ENCODE results near the gene NLRX1.
"Not testable (repeated sequence)": the region's sequence is repeated elsewhere in the genome, so short reads cannot be mapped to it uniquely, and the experiment has no call there.

The NLRX1 gene

DNA sequence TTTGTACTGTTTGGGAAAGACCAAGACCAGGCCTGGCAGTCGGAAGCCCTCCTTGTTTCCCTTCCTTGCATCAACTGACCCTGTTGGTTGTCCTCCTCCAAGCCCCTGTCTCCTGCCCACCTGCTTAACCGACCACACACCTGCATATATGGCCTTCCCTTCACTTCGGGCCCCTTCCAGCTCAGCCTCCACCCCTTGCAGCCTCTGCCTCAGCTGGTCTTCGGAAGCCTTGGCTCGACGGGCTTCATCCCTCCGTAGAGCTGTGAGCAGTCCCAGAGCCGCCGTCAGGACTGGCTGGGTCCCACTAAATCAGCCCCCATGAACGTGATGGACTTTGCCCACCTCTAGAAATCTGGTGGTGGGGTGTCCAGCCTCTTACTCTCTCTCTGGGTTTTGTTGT lies 25.1 kb downstream of the NLRX1 start:
- ATAC-seq (replicated peaks; ENCODE audit: extremely low read depth, poor library complexity, severe bottlenecking) (no peak), DNase-seq (ENCODE audit: low spot score in 2 of 2) (no peak)
- Mint-ChIP-seq H3K4me1 (no peaks in the 10 kb centered on the region), H3K27me3 (peaks cover 10% of the 10 kb centered on the region), H3K36me3 (ENCODE audit: insufficient read depth) (no peaks in the 10 kb centered on the region), H3K4me3 (no peak overlapping the region), H3K27ac (ENCODE audit: low read depth) (no peak overlapping the region), H3K9me3 (no peaks in the 10 kb centered on the region)

DNA sequence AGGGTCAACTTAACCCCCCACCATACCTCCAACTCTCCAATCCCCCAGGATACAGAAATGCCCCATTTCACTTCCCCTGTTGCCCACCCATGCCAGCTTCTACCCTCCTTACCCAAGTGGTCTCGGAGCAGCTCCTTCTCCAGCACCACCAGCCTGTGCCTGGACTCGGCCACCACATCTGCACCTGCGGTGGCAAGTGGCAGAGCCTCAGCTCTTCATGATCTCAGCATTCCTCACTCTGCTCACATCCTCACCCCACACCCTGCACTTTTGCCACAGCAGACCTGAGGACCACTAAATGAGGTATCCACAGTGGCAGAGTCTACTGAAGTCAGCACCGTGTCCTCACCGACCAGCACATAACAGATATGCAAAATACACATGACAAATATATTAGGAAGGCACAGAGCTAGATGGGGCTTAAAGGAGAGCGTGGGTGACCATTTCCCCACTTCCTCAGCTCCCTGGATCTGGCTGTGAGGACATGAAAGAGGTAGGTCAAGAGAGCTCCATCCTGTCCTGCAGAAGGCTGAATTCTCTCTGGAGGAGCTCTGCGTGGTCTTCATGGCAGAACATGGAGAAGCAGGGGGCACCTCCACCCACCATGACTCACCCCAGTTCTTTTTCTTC lies 26.4 kb downstream of the NLRX1 start:
- ATAC-seq (replicated peaks; ENCODE audit: extremely low read depth, poor library complexity, severe bottlenecking) (no peak), DNase-seq (ENCODE audit: low spot score in 2 of 2) (no peak)
- no peaks in the 10 kb centered on the region for H3K9me3 Mint-ChIP-seq
- H3K4me1 Mint-ChIP-seq, result no peaks in the 10 kb centered on the region
- H3K27ac Mint-ChIP-seq (ENCODE audit: low read depth), result no peak overlapping the region
- H3K36me3 Mint-ChIP-seq (ENCODE audit: insufficient read depth), result no peaks in the 10 kb centered on the region
- H3K4me3 Mint-ChIP-seq, result no peak overlapping the region
- peaks cover 10% of the 10 kb centered on the region for H3K27me3 Mint-ChIP-seq

DNA sequence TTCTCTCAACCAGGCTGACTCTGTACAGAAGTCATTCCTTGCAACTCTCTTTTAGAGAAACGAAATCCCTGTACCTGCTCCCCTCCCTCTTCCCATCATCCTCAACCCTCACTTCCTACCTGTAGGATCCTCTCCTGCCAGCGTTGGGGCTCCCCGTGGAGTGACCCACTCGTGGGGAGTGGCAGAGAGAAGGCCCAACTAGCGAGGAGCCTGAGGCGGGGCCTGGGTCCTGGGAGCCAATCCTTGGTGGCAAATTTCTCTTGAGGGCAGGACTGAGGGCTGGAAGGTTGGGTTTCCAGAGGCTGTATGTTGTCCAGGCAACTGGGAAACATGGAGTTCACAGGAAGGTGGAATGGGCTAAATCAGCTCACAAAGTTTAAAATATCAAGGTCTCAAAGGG lies 27.2 kb downstream of the NLRX1 start:
- ATAC-seq (replicated peaks; ENCODE audit: extremely low read depth, poor library complexity, severe bottlenecking), result no peak
- Mint-ChIP-seq H3K27ac (ENCODE audit: low read depth) (no peak overlapping the region), H3K4me3 (no peak overlapping the region), H3K9me3 (no peaks in the 10 kb centered on the region), H3K27me3 (peaks cover 10% of the 10 kb centered on the region), H3K4me1 (no peaks in the 10 kb centered on the region), H3K36me3 (ENCODE audit: insufficient read depth) (no peaks in the 10 kb centered on the region)
- DNase-seq (ENCODE audit: low spot score in 2 of 2), result no peak

DNA sequence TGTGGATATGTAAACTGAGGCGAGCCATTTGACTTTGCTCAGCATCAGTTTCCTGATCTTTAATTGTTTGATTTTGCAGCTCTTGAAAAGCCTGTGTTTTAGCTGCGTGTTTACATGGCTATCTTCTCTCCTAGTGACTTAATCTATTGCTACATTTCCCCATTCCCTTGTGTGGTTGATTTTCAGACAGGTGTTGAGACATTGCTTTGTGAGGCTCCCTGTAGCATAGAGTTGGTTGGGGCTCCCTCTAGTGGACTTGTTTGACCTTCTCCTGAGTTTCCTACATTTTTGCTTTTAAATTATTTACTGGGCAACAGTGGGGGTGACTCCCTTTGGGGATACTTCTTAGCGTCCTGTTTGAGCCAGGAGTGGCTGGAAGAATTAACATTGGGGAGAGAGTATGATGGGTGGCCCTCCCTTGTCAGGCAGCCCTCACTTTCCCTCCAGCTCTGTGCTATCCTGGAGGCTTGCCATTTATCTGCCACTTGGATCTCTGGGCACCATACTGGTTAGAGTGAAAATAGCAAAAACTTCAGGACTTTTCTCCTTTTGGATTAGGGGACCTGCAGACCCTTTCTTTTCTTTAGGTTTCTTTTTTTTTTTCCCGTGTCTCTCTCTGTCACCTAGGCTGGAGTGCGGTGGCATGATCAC lies 28.4 kb downstream of the NLRX1 start:
- no peaks in the 10 kb centered on the region for H3K36me3 Mint-ChIP-seq (ENCODE audit: insufficient read depth)
- no peak overlapping the region for H3K27ac Mint-ChIP-seq (ENCODE audit: low read depth)
- H3K27me3 Mint-ChIP-seq, result peaks cover 10% of the 10 kb centered on the region
- peak; percentile 42 to 57 for DNase-seq (ENCODE audit: low spot score in 2 of 2)
- H3K9me3 Mint-ChIP-seq, result no peaks in the 10 kb centered on the region
- no peak overlapping the region for H3K4me3 Mint-ChIP-seq
- peak; percentile 93 for ATAC-seq (replicated peaks; ENCODE audit: extremely low read depth, poor library complexity, severe bottlenecking)
- H3K4me1 Mint-ChIP-seq, result no peaks in the 10 kb centered on the region

DNA sequence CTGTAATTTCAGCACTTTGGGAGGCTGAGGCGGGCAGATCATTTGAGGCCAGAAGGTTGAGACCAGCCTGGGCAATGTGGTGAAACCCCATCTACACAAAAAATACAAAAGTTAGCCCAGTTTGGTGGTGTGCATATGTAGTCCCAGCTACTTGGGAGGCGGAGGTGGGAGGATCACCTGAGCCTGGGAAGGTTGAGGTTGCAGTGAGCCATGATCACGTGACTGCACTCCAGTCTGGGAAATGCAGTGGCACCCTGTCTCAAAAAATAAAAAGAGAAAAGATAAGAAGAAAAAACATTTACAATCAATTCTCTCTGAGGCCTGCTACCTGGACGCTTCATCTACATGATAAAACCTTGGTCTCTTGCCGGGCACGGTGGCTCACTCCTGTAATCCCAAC lies 30.4 kb downstream of the NLRX1 start:
- Mint-ChIP-seq H3K27me3 (peaks cover 10% of the 10 kb centered on the region), H3K4me1 (no peaks in the 10 kb centered on the region), H3K36me3 (ENCODE audit: insufficient read depth) (no peaks in the 10 kb centered on the region), H3K9me3 (no peaks in the 10 kb centered on the region), H3K4me3 (no peak overlapping the region), H3K27ac (ENCODE audit: low read depth) (no peak overlapping the region)
- no peak for DNase-seq (ENCODE audit: low spot score in 2 of 2)
- no peak for ATAC-seq (replicated peaks; ENCODE audit: extremely low read depth, poor library complexity, severe bottlenecking)

DNA sequence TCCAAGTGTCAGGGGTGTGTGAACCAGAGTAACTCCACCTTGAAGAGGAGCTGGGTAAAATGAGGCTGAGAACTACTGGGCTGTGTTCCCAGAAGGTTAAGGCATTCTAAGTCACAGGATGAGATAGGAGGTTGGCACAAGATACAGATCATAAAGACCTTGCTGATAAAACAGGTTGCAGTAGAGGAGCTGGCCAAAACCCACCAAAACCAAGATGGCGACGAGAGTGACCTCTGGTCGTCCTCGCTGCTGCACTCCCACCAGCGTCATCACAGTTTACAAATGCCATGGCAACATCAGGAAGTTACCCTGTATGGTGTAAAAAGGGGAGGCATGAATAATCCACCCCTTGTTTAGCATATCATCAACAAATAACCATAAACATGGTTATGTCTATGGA lies 32.7 kb downstream of the NLRX1 start:
- not testable (repeated sequence) for H3K27me3 Mint-ChIP-seq; H3K4me3 Mint-ChIP-seq; H3K36me3 Mint-ChIP-seq (ENCODE audit: insufficient read depth); ATAC-seq (replicated peaks; ENCODE audit: extremely low read depth, poor library complexity, severe bottlenecking); H3K9me3 Mint-ChIP-seq; DNase-seq (ENCODE audit: low spot score in 2 of 2); H3K4me1 Mint-ChIP-seq; H3K27ac Mint-ChIP-seq (ENCODE audit: low read depth)

DNA sequence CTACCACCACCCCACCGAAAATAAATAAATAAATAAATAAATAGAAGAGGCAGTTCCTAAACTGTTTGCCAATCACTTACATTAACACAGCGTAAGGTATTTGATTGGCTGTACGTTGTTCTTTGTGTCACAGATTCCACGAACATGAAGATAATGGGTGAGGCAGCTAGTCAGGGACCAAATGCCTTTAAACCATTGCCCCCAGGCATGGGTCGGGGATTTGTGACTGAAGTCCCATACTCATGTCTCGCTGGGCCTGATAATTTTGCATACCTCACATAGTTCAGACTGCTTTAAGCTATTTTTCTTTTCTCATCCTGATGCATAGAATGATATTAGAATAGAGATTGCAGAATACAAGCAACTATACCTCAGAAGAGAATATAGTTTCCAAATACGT lies 34.0 kb downstream of the NLRX1 start:
- no peaks in the 10 kb centered on the region for H3K36me3 Mint-ChIP-seq (ENCODE audit: insufficient read depth)
- DNase-seq (ENCODE audit: low spot score in 2 of 2) (no peak), ATAC-seq (replicated peaks; ENCODE audit: extremely low read depth, poor library complexity, severe bottlenecking) (no peak)
- peaks cover 16% of the 10 kb centered on the region for H3K4me1 Mint-ChIP-seq
- H3K27ac Mint-ChIP-seq (ENCODE audit: low read depth), result no peak overlapping the region
- no peak overlapping the region for H3K4me3 Mint-ChIP-seq
- no peaks in the 10 kb centered on the region for H3K9me3 Mint-ChIP-seq
- no peaks in the 10 kb centered on the region for H3K27me3 Mint-ChIP-seq

DNA sequence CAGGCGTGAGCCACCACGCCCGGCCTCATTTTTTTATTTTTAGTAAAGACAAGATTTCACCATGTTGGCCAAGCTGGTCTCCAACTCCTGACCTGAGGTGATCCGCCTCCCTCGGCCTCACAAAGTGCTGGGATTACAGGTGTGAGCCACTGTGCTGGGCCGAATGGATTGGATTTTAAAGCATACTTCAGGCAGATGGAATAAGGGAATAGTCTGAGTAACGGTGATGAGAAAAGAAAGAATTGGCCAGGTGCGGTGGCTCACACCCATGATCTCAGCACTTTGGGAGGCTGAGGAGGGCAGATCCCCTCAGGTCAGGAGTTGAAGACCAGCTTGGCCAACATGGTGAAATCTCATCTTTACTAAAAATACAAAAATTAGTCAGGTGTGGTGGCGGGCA lies 35.5 kb downstream of the NLRX1 start:
- DNase-seq (ENCODE audit: low spot score in 2 of 2) (no peak), ATAC-seq (replicated peaks; ENCODE audit: extremely low read depth, poor library complexity, severe bottlenecking) (no peak)
- no peaks in the 10 kb centered on the region for H3K27me3 Mint-ChIP-seq
- H3K36me3 Mint-ChIP-seq (ENCODE audit: insufficient read depth), result no peaks in the 10 kb centered on the region
- no peak overlapping the region for H3K27ac Mint-ChIP-seq (ENCODE audit: low read depth)
- no peaks in the 10 kb centered on the region for H3K9me3 Mint-ChIP-seq
- H3K4me1 Mint-ChIP-seq, result peaks cover 24% of the 10 kb centered on the region
- no peak overlapping the region for H3K4me3 Mint-ChIP-seq

DNA sequence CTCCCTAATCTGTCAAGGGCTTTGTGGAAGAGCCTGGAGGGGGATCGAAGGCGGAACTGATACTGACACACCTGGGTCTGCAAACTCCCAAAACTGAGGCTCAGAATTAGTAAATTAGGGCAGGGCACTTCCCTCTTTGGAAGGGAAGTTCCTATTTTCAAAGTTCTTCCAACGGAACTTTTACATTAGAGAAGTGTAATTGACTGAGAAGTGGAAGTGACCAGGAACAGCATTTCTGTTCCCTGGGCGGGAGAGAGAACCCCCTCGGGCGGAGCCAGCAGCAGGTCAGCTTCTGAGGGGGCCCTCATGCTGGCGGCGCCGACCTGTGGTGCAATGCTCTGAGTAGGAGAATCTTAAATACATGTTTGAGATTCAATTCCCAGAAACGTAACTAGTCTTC lies 36.6 kb downstream of the NLRX1 start:
- H3K27me3 Mint-ChIP-seq, result no peaks in the 10 kb centered on the region
- H3K4me1 Mint-ChIP-seq, result peaks cover 32% of the 10 kb centered on the region
- no peaks in the 10 kb centered on the region for H3K9me3 Mint-ChIP-seq
- H3K36me3 Mint-ChIP-seq (ENCODE audit: insufficient read depth), result no peaks in the 10 kb centered on the region
- no peak overlapping the region for H3K27ac Mint-ChIP-seq (ENCODE audit: low read depth)
- DNase-seq (ENCODE audit: low spot score in 2 of 2) (no peak), ATAC-seq (replicated peaks; ENCODE audit: extremely low read depth, poor library complexity, severe bottlenecking) (no peak)
- peak overlapping the region; percentile 97 for H3K4me3 Mint-ChIP-seq

DNA sequence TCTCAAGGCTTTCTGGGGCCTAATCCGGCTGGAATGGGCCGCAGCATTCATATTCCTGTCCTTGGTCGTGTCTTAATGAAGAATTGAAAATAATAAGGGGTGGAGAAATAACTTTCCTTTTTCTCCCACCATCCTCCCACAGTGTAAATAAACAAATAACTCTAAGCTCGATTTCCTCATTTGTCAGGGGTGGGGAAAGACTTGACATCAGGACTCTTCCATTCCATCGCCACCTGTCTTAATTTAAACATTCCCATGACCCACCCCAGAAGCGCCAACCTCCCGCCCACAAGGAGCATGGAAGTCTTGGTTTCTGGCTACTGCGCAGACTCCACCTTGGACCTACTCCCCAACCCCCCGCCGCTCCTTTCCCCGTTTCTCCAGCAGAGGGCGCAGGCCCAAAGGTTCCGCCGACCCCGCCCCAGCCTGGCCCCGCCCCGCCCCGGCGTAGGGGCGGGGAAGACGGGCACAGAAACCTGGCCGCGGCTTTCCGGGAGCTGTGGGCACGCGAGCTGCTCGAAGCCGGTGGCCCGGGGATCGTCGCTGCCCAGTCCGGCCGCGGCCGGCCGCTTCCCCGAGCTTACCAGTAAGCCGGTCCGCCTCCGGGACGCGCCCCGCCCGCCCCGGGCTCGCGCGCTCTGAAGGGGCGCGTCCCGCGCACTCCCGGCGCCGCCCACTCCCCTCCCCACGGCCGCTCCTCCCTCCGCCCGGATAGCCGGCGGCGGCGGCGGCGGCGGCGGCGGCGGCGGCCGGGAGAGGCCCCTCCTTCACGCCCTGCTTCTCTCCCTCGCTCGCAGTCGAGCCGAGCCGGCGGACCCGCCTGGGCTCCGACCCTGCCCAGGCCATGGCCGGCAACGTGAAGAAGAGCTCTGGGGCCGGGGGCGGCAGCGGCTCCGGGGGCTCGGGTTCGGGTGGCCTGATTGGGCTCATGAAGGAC lies 37.3 kb downstream of the NLRX1 start, which contains the start of gene CBL:
CBL (plus strand) TSS at position 766 of the 937 bp plus-strand sequence; CDS start at position 845, 79 bp downstream.
- Mint-ChIP-seq H3K4me3 (peak within 1 kb of the TSS; percentile 97), H3K27me3 (no peaks in the 10 kb centered on the region), H3K9me3 (no peaks in the 10 kb centered on the region), H3K4me1 (peaks cover 32% of the 10 kb centered on the region), H3K27ac (ENCODE audit: low read depth) (peak within 1 kb of the TSS; percentile 88), H3K36me3 (ENCODE audit: insufficient read depth) (no peaks in the 10 kb centered on the region)
- DNase-seq (ENCODE audit: low spot score in 2 of 2), result peak; percentile 88 to 95
- ATAC-seq (replicated peaks; ENCODE audit: extremely low read depth, poor library complexity, severe bottlenecking), result peak; percentile 86

DNA sequence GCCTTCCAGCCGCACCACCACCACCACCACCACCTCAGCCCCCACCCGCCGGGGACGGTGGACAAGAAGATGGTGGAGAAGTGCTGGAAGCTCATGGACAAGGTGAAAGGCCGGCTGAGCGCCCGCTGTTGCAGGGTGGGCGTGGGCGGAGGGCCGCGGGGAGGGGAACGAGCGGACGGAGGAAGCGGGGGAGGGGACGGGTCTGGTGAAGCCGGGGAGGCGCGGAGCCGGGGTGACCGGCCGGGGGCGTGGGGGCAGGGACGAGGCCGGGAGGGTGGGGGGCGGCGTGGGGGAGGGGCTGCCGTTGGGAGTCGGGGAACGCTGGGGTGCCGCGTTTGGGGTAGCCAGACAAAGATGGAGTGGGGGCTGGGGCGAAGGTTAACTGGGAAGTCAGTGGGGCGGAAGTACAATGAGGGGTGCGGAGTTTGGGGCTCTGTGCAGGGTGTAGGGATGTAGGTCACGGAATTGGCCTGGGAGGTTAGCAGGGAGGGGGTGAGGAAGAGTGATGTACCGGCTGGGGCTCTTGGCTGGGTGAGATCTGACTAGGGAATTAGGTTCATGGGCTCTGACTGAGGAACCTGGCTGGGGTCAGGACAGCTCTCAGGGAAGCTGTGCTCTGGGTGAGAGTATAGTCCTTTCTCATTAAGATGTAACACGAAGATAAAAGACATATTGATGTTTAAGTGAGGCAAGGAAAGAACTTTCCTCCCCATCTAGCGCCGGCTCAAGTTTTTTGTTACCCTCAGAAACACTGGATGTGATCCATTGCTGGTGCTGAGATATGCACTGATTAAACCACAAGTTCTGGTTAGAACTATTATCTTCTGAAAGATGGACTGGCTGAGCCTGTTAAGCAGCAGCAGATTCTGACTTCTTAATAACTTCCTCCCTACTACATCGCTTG lies 38.2 kb downstream of the NLRX1 start:
- no peaks in the 10 kb centered on the region for H3K36me3 Mint-ChIP-seq (ENCODE audit: insufficient read depth)
- peaks cover 32% of the 10 kb centered on the region for H3K4me1 Mint-ChIP-seq
- ATAC-seq (replicated peaks; ENCODE audit: extremely low read depth, poor library complexity, severe bottlenecking) (peak; percentile 34), DNase-seq (ENCODE audit: low spot score in 2 of 2) (peak in 1 of 2 donors; percentile 22)
- no peaks in the 10 kb centered on the region for H3K9me3 Mint-ChIP-seq
- H3K27ac Mint-ChIP-seq (ENCODE audit: low read depth), result peak overlapping the region; percentile 88
- no peaks in the 10 kb centered on the region for H3K27me3 Mint-ChIP-seq
- H3K4me3 Mint-ChIP-seq, result peak overlapping the region; percentile 97

DNA sequence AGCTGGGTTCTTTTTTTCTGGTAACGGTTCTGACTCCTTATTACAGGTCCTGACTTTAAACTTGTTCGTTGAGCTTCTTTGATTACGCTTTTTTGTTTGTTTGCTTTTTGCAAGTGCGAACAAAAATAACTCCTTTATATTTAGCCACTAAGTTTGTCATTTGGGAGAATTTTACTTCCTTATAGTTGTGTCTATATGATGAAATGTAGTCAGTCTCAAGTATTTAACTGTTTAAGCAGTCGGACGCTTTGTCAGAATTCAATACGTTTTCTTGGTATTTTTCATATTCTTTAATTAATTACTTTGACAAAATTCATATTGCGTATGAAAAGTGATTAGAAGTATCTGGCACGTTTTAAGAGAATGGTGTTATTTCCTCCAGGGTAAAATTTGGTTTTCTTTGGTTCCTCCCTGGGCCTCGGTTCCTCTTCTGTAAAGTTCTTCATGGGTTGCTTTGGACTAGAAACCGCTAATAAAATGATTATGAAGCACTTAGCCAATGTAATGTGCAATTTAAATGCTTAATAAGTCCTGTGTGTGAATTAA lies 39.0 kb downstream of the NLRX1 start:
- peak overlapping the region; percentile 97 for H3K4me3 Mint-ChIP-seq
- no peaks in the 10 kb centered on the region for H3K27me3 Mint-ChIP-seq
- no peaks in the 10 kb centered on the region for H3K9me3 Mint-ChIP-seq
- no peak for DNase-seq (ENCODE audit: low spot score in 2 of 2)
- peak overlapping the region; percentile 88 for H3K27ac Mint-ChIP-seq (ENCODE audit: low read depth)
- ATAC-seq (replicated peaks; ENCODE audit: extremely low read depth, poor library complexity, severe bottlenecking), result no peak
- H3K36me3 Mint-ChIP-seq (ENCODE audit: insufficient read depth), result no peaks in the 10 kb centered on the region
- H3K4me1 Mint-ChIP-seq, result peaks cover 32% of the 10 kb centered on the region
